ENCODE data around the gene OR4S2.

DNA sequence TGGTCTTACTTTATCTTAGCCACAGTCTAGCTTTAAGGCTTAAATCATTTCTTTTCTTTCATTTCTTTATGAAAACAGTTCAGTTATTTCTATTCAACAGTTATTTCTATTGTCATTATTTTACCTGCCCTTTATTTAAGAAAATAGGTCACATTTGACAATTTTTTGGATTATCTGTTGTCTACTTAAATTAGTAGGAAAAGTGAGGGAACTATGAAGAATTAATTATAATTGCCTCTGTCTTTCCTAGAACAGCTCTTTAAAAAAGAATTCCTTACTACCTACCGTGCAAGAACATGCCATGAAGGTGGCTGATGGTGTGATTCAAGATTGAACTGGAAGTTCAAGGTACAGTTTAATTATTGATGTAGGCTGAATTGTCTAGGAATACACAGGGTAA, 13.8 kb downstream of the OR4S2 start, which contains the start of gene OR4C6:
- TF ChIP-seq, protein P1, sequence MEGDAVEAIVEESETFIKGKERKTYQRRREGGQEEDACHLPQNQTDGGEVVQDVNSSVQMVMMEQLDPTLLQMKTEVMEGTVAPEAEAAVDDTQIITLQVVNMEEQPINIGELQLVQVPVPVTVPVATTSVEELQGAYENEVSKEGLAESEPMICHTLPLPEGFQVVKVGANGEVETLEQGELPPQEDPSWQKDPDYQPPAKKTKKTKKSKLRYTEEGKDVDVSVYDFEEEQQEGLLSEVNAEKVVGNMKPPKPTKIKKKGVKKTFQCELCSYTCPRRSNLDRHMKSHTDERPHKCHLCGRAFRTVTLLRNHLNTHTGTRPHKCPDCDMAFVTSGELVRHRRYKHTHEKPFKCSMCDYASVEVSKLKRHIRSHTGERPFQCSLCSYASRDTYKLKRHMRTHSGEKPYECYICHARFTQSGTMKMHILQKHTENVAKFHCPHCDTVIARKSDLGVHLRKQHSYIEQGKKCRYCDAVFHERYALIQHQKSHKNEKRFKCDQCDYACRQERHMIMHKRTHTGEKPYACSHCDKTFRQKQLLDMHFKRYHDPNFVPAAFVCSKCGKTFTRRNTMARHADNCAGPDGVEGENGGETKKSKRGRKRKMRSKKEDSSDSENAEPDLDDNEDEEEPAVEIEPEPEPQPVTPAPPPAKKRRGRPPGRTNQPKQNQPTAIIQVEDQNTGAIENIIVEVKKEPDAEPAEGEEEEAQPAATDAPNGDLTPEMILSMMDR (conservative IDR thresholded peaks at IDR 0.05), result no peak
- no peak for TF ChIP-seq ZFX (IDR thresholded peaks at IDR 0.05)
